Measurements from ENCODE around the gene SCMH1.

GRCh38 chr1:41046347-41046775, 195.7 kb downstream of the SCMH1 start:
- TF ChIP-seq EZH2 (IDR thresholded peaks at IDR 0.05; ENCODE audit: insufficient read depth, low read length), result no peak
- no peak for TF ChIP-seq CTCF (IDR thresholded peaks at IDR 0.05; ENCODE audit: insufficient read depth, low read depth, low read length)
